ENCODE data around the gene CHRNA1. TPM values are rescaled to one million over a fixed set of nuclear protein-coding genes. Genes with fewer than 3 reads are reported as not detected.
A peak's percentile ranks its signal among the peaks of the same experiment; 100 is the strongest.

Gene CHRNA1
- total RNA-seq, 1 experiment from 2014 or later, result not detected

- H3K56ac ChIP-seq (ENCODE audit: insufficient read length, low read depth, low read length), result no peak overlapping the region
- H3K4me3 Mint-ChIP-seq, result no peak overlapping the region
- no peak for DNase-seq
- no peak overlapping the region for H3T11ph ChIP-seq (ENCODE audit: low read length)
- peaks cover 17 to 27% of the 10 kb centered on the region in 2 experiments for H3K4me1 Mint-ChIP-seq
- TF ChIP-seq, protein P1, sequence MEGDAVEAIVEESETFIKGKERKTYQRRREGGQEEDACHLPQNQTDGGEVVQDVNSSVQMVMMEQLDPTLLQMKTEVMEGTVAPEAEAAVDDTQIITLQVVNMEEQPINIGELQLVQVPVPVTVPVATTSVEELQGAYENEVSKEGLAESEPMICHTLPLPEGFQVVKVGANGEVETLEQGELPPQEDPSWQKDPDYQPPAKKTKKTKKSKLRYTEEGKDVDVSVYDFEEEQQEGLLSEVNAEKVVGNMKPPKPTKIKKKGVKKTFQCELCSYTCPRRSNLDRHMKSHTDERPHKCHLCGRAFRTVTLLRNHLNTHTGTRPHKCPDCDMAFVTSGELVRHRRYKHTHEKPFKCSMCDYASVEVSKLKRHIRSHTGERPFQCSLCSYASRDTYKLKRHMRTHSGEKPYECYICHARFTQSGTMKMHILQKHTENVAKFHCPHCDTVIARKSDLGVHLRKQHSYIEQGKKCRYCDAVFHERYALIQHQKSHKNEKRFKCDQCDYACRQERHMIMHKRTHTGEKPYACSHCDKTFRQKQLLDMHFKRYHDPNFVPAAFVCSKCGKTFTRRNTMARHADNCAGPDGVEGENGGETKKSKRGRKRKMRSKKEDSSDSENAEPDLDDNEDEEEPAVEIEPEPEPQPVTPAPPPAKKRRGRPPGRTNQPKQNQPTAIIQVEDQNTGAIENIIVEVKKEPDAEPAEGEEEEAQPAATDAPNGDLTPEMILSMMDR (conservative IDR thresholded peaks at IDR 0.05), result no peak
- no peak overlapping the region for H4K91ac ChIP-seq (ENCODE audit: insufficient read length, low read depth, low read length)
- no peak overlapping the region for H3K4ac ChIP-seq (ENCODE audit: low read depth, low read length)
- no peak overlapping the region for H2BK15ac ChIP-seq (ENCODE audit: low read depth, low read length)
- no peaks in the 10 kb centered on the region for H3K23me2 ChIP-seq (ENCODE audit: insufficient read length, low read depth, low read length, poor library complexity, severe bottlenecking)
- no peak overlapping the region for H2BK5ac ChIP-seq (ENCODE audit: insufficient read length, low read length)
- H3K4me2 ChIP-seq (ENCODE audit: insufficient read depth, insufficient read length, low read length), result no peak overlapping the region
- H3K9ac ChIP-seq (ENCODE audit: extremely low read depth, insufficient read length, low read length), result no peak overlapping the region
- no peaks in the 10 kb centered on the region for H3K9me3 Mint-ChIP-seq
- H2BK20ac ChIP-seq (ENCODE audit: low read depth, low read length, poor library complexity, severe bottlenecking), result no peak overlapping the region
- WGBS (ENCODE audit: extremely low coverage, insufficient read length, low lambda C conversion rate), result no CpG with 5 or more reads among the region's 13 CpGs
- H3K14ac ChIP-seq (ENCODE audit: insufficient read depth, low read length), result peak overlapping the region; percentile 12; the same call in 1 of the 2 replicates
- no peaks in the 10 kb centered on the region; a peak in 1 of 7 replicates for H3K36me3 Mint-ChIP-seq (ENCODE audit: insufficient read depth in 1 of 3, low read depth in 3 of 3)
- H3K27me3 ChIP-seq (ENCODE audit: insufficient read depth, low read length), result no peaks in the 10 kb centered on the region
- H3K79me2 ChIP-seq (ENCODE audit: insufficient read depth, low read length), result no peaks in the 10 kb centered on the region
- H2BK120ac ChIP-seq (ENCODE audit: low read depth, low read length, poor library complexity, severe bottlenecking), result no peak overlapping the region
- H3K27ac Mint-ChIP-seq, result no peak overlapping the region
- no peak overlapping the region for H2AFZ ChIP-seq (ENCODE audit: low read length)
- H3K18ac ChIP-seq (ENCODE audit: insufficient read length, low read depth, low read length), result no peak overlapping the region
- no peaks in the 10 kb centered on the region for H3K27me3 Mint-ChIP-seq (ENCODE audit: low read depth)
- no peak overlapping the region for H3K27ac ChIP-seq (ENCODE audit: insufficient read length, low read depth, low read length)
- H2BK12ac ChIP-seq (ENCODE audit: insufficient read length, low read depth, low read length), result no peak overlapping the region
- no peak overlapping the region for H2AK5ac ChIP-seq (ENCODE audit: insufficient read length, low read length)
- no peaks in the 10 kb centered on the region for H3K9me3 ChIP-seq (ENCODE audit: control insufficient read depth, low read depth, low read length)
- H4K8ac ChIP-seq (replicated peaks; ENCODE audit: insufficient read length, low read depth, low read length), result no peak overlapping the region
- H3K79me1 ChIP-seq (ENCODE audit: insufficient read depth, low read depth, low read length, poor library complexity, severe bottlenecking), result no peaks in the 10 kb centered on the region
- no peaks in the 10 kb centered on the region for H4K20me1 ChIP-seq (ENCODE audit: control insufficient read depth, insufficient read depth, insufficient read length)
- H3K4me1 ChIP-seq (ENCODE audit: insufficient read depth, low read length), result peaks cover 2% of the 10 kb centered on the region; the same call in 1 of the 2 replicates
- no peak overlapping the region for H4K5ac ChIP-seq (ENCODE audit: insufficient read length, low read depth, low read length)
- H3K23ac ChIP-seq (ENCODE audit: insufficient read length, low read depth, low read length), result no peak overlapping the region
Observed at GRCh38 chr2:174753038-174753633, 11.1 kb downstream of the CHRNA1 start.

Data from H9 (cell line).